GM08714 (cell line): ENCODE results near the gene GDF7.
A peak's percentile ranks its signal among the peaks of the same experiment; 100 is the strongest.

Source experiments
- H3K4me3 ChIP-seq: fragments of 200-500 bp; sonication (Bioruptor generic); 2 replicates; pipeline ENCODE4 v1.5.1; 2014; ENCODE audit warnings: mild to moderate bottlenecking, low read length, inconsistent platforms
- ZNF274 ChIP-seq: IDR thresholded peaks from 2 replicates; pipeline ENCODE4 v1.6.1; 2012; ENCODE audit warnings: mild to moderate bottlenecking, low read depth, low read length

Gene GDF7

DNA sequence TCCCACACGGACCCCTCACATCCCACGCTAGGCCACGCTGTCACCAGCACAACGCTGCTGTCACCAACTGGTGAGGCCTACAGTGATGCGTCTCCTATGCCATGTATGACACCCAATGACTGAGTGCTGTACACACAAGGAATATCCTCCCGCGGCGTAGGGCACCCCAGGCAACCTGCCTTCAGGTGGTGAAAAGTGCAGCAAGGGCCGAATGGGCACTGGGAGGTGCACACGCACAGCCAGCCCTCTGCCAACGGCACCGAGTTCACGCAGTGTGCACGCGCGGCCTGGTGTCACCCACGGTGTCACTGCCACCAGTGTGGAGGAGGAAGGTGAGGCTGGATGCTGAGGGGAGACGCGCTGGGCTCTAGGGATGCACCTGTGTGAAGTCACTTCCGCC lies 20.5 kb upstream of the GDF7 start:
- TF ChIP-seq ZNF274, result no peak
- no peak overlapping the region for H3K4me3 ChIP-seq

DNA sequence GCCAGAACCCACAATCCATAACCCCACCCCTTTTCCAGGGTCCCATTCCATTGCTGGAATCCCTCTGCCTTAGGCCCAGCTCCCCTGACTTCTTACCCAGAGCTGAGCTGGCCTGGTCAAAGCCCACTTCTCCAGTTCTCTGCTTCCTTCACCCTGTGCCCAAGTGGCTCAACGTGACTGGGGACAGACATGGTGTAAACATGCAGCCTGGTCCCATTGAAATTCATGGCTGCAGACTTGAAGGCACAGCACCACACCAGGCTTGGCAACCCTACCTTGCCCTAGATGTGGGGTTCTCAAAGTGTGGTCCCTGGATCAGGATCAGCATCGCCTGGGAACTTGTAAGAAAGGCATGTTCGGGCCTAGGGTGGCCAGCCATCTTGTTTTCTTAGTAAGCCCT lies 19.7 kb upstream of the GDF7 start:
- no peak for TF ChIP-seq ZNF274
- no peak overlapping the region for H3K4me3 ChIP-seq

DNA sequence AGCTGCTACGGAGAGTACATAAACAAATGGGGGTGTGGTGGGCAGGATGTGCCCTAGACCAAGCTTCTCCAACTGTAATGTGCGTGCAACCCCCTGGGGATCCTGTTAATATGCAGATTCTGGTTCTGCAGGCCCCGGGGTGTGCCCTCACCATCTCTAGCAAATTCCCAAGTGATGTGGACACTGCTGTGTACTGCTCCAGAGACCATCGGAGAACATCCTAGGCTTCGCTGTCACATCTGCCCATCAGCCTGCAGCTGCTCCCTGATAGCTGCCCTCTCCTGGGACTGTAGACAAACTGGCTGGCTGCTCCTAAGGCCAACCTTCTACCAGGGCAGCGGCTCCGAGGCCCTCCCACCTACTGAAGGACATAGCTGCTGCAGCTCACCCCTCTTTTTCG lies 19.2 kb upstream of the GDF7 start:
- H3K4me3 ChIP-seq, result no peak overlapping the region
- TF ChIP-seq ZNF274, result no peak

DNA sequence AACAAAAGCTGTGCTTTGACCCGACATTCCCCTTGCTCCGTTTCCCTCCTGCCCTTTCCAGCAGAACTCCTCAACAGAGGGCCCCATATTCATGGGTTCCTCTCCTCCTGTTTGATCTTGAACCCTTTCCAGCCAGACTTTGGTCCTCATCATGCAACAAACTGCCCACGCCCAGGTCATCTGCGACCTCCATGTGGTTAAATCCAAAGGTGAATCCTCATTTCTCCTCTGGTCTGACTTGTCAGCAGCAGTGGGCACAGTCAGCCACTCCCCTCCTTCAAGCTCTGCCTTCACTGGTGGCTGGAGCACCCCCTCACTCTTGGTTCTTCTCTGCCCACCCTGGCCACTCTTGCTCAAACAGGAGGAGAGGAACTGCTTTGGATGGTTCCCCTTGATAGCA lies 18.7 kb upstream of the GDF7 start:
- TF ChIP-seq ZNF274, result no peak
- no peak overlapping the region for H3K4me3 ChIP-seq

DNA sequence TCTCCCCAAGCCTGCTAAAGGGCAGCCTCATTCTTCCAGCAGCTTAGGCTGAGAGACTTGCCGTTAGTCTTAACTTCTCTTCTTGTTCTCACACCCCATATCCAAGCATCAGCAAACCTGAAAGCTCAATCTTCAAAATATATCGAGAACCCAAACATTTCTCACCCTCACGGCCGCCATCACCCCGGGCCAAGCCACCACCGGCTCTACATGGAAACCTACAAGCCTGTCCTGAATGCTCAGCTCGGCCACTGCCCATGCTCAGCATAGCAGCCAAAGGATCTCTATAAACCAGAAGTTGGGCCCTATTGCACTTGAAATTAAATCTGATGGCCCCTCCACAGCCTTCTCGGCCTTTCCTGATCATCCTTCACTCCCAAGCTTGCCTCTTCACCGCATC lies 18.1 kb upstream of the GDF7 start:
- TF ChIP-seq ZNF274, result no peak
- H3K4me3 ChIP-seq, result no peak overlapping the region

- no peak overlapping the region for H3K4me3 ChIP-seq
- no peak for TF ChIP-seq ZNF274
Measured at GRCh38 chr2:20649576-20649975, 17.4 kb upstream of the GDF7 start.

DNA sequence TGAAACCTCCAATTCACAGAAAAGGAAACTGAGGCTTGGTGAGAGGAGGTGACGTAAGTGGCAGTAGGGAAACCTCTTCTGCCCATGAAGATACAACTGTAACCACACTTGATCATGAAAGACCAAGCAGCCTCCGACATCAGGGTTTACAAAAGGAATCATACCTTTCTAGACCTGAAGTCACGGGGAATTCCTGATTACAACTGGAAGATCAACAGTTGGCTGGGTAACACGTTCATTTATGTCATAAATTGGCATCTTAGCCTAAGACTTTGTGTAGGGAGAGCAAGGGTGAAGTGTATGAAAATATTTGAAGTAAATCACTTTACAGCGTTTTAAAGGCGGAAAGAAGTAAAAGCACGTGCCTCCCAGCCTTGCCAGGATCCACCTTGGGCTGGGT lies 17.0 kb upstream of the GDF7 start:
- TF ChIP-seq ZNF274, result no peak
- H3K4me3 ChIP-seq, result peak overlapping the region; percentile 68; the same call in 1 of the 2 replicates

GRCh38 chr2:20650393-20650876 lies 16.5 kb upstream of the GDF7 start:
- peak overlapping the region; percentile 68 for H3K4me3 ChIP-seq
- no peak for TF ChIP-seq ZNF274

DNA sequence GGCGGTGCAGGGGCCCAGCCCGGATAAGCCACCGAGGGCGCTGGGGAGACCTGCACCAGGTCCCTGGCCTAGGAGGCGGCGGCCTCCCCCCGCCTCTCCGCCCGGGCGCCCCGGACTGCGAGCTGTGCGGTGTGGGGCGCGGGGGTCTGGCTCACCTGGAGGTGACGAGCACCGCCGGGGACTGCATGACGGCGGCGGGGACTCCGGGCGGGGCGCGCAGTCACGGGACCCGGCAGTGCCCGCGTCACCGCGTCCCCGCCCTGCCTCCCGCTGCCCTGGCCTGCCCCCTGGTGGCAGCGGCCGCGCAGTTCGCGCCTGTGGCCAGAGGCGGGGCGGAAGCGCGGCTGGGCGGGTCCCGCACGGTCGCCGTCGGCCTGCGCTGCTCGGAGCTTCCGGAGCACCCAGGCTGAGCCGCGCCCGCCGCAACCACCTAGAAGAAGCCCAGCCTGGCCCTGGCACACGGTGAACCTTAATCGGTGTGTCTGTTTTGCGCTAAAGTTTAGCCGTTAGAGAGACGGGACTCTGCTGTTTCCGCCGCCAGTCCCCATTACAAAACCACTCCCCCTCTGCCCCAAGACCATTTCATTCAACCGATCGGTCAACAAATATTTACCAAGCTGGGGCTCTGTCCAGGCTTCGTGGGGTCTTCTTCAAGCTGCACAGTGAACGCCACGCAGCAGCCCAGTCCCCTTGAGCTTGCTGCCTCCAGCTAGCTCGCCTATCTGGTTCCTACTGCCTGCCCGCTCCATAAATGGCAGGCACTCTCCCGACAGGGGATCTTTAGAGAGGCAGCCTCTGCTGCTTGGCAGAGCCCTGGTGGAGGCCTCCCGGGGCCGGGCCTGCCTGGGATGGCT lies 15.8 kb upstream of the GDF7 start, which contains the start of gene HS1BP3:
HS1BP3 (minus strand) TSS at position 222 of the 854 bp plus-strand sequence; CDS start at position 187, 35 bp downstream.
- no peak for TF ChIP-seq ZNF274
- H3K4me3 ChIP-seq, result peak within 1 kb of the TSS; percentile 68

GRCh38 chr2:20651731-20652099 lies 15.2 kb upstream of the GDF7 start:
- no peak for TF ChIP-seq ZNF274
- no peak overlapping the region for H3K4me3 ChIP-seq

- no peak overlapping the region for H3K4me3 ChIP-seq
- no peak for TF ChIP-seq ZNF274
Measured at GRCh38 chr2:20652141-20652540, 14.8 kb upstream of the GDF7 start.

DNA sequence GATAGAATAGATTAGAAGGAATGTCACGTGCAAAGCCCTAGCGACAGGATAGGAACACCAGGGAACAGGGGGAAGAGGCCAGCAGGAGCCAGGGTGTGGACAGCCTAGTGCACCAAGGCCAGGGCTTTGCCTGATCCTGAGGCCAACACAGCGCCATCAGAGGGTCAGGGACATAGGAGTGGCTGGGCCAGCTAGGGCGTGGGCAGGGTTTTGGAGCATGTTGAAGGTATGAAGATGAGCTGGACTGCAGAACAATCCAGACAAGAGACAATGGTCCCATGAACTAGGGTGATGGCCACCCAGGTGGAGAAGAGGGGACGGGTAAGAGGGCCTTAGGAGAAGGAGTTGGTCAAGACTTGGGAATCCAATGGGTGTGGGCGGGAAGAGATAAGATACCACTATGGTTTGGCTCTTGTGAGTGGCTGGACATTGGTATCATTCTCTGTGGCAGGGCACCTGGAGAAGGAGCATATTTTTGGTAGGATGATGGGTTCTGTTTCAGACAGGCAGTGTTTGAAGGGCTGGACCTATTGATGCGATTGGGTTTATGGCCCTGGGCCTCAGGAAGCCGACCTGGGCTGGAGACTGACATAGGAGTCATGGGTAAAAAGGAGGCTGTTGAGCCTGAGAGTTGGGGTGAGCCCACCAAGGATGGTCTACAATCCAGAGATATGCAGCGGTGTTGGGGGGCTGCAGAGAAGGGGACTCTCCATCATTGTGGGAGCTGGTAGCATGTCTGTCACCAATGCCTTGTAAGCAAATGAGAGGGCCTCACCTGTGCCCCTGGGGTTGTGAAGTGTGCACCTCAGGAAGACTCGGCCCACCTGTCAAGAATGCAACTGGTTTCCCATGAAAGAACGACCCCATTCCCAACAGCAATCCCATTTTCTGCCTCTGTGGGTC lies 14.0 kb upstream of the GDF7 start:
- no peak for TF ChIP-seq ZNF274
- no peak overlapping the region for H3K4me3 ChIP-seq

GRCh38 chr2:20653695-20654534 lies 13.0 kb upstream of the GDF7 start:
- TF ChIP-seq ZNF274, result no peak
- no peak overlapping the region for H3K4me3 ChIP-seq

- H3K4me3 ChIP-seq, result no peak overlapping the region
- TF ChIP-seq ZNF274, result no peak
Measured at GRCh38 chr2:20654535-20654813, 12.5 kb upstream of the GDF7 start.
